K562 (cell line): ENCODE measurements around the gene GALNT13. TPM values are rescaled to one million over a fixed set of nuclear protein-coding genes. Genes with fewer than 3 reads are reported as not detected.

ENCODE experiments used
- ATAC-seq: fragments of 200-7000 bp; cut with Tn5 transposase; 3 replicates; pipeline ENCODE4 v1.9.1; 2020; ENCODE audit warnings: moderate library complexity
- BruUV-seq: library from RNA; stranded (reverse); fragments of 400-500 nt; replicated peaks from 2 replicates; lab custom pipeline; 2021; lab: Mats Ljungman, UMichigan
- CTCF ChIA-PET: fragments of 300-600 bp; formaldehyde crosslinking; extraction: SDS; loops from one replicate; lab custom pipeline; 2021; ENCODE audit warnings: low intra/inter-chr PET ratio; lab: Yijun Ruan, JAX
- POLR2A ChIA-PET: fragments of 300-600, 350-650 bp; sonication (Branson Sonifier 250); formaldehyde crosslinking; extraction: SDS; loops from one replicate; lab custom pipeline; 2021; ENCODE audit warnings: antibody characterized with exemption, inconsistent platforms; lab: Yijun Ruan, JAX
- DNase-seq, 4 experiments: peaks; one replicate each; pipeline versions ENCODE4 v3.0.0 to v3.0.0-alpha.2; 2011 to 2018; ENCODE audit warnings: low spot score in 3 of 4, mixed read lengths in 3 of 4; ENCODE audit errors: extremely low read depth in 1 of 4
- FAIRE-seq: peaks from 2 replicates; lab custom pipeline; 2011; peaks lifted over from hg19 to GRCh38; lab: Jason Lieb, UNC
- H2AFZ ChIP-seq: 2 replicates; pipeline ENCODE4 v1.6.0; 2011; ENCODE audit warnings: low read depth, low read length, control low read depth, inconsistent platforms
- H3K27ac ChIP-seq: fragments of 200-600 bp; 3 replicates; pipeline ENCODE4 v1.8.0; 2011; ENCODE audit warnings: low read depth, mild to moderate bottlenecking, control low read depth, inconsistent platforms, low read length, moderate library complexity, mixed read lengths; ENCODE audit errors: extremely low read depth
- H3K27me3 ChIP-seq, 2 experiments: fragments of 300-600 bp in 1 of 2; 2 replicates in 1 of 2; 3 replicates in 1 of 2; pipeline versions ENCODE4 v1.6.0 to v1.8.0; 2011; ENCODE audit warnings: inconsistent platforms in 2 of 2, low read length in 2 of 2, mild to moderate bottlenecking in 1 of 2, mixed read lengths in 1 of 2, moderate library complexity in 1 of 2; ENCODE audit not compliant: control insufficient read depth in 2 of 2, insufficient read depth in 2 of 2
- H3K36me3 ChIP-seq: fragments of 300-600 bp; 3 replicates; pipeline ENCODE4 v1.8.0; 2011; ENCODE audit warnings: mild to moderate bottlenecking, low read length, inconsistent platforms; ENCODE audit not compliant: control insufficient read depth, insufficient read depth
- H3K4me1 ChIP-seq, 2 experiments: fragments of 200-600 bp in 1 of 2; replicated peaks in 1 of 2; 2 replicates in 1 of 2; 3 replicates in 1 of 2; pipeline versions ENCODE4 v1.5.1 to v1.8.0; 2011; ENCODE audit warnings: inconsistent platforms in 2 of 2, low read length in 2 of 2, mild to moderate bottlenecking in 1 of 2, mixed read lengths in 1 of 2, moderate library complexity in 1 of 2; ENCODE audit not compliant: control insufficient read depth in 2 of 2, insufficient read depth in 2 of 2
- H3K4me2 ChIP-seq: 2 replicates; pipeline ENCODE4 v1.6.1; 2011; ENCODE audit warnings: low read length, control low read depth, inconsistent platforms, mixed read lengths; ENCODE audit not compliant: insufficient read depth
- H3K4me3 ChIP-seq: fragments of 200-600 bp; sonication (generic), shearing (Covaris generic); 2 replicates; pipeline ENCODE4 v1.5.1; 2016; ENCODE audit warnings: control low read depth, inconsistent platforms
- H3K79me2 ChIP-seq: fragments of 200-600 bp; 3 replicates; pipeline ENCODE4 v1.8.0; 2011; ENCODE audit warnings: low read length, inconsistent platforms; ENCODE audit not compliant: control insufficient read depth, insufficient read depth
- H3K9ac ChIP-seq, 2 experiments: 2 replicates each; pipeline versions ENCODE4 v1.6.0 to v1.6.1; 2011; ENCODE audit warnings: low read depth in 2 of 2, low read length in 2 of 2, control low read depth in 1 of 2, inconsistent platforms in 1 of 2, mild to moderate bottlenecking in 1 of 2, mixed read lengths in 1 of 2; ENCODE audit not compliant: insufficient read depth in 1 of 2
- H3K9me1 ChIP-seq: one replicate; pipeline ENCODE4 v1.6.0; 2011; ENCODE audit warnings: inconsistent platforms, mild to moderate bottlenecking, low read length, moderate library complexity; ENCODE audit not compliant: control insufficient read depth, insufficient read depth
- H3K9me3 ChIP-seq: replicated peaks from 2 replicates; pipeline ENCODE4 v1.5.1; 2011; ENCODE audit warnings: low read depth, low read length, inconsistent platforms; ENCODE audit not compliant: control insufficient read depth, insufficient read depth
- H4K20me1 ChIP-seq: replicated peaks from 2 replicates; pipeline ENCODE4 v1.6.1; 2011; ENCODE audit warnings: low read length, inconsistent platforms, mixed read lengths; ENCODE audit not compliant: control insufficient read depth, insufficient read depth
- BRF2 ChIP-seq: IDR thresholded peaks from 3 replicates; pipeline ENCODE4 v1.6.1; 2011; ENCODE audit warnings: borderline replicate concordance, mild to moderate bottlenecking; ENCODE audit not compliant: insufficient read length, insufficient read depth
- C11orf30 ChIP-seq: fragments of 450-650 bp; IDR thresholded peaks from 2 replicates; pipeline ENCODE4 v1.6.1; 2016; ENCODE audit warnings: low read depth, mild to moderate bottlenecking
- DPF2 ChIP-seq: fragments of 450-650 bp; IDR thresholded peaks from 2 replicates; pipeline ENCODE4 v1.6.1; 2016
- HEY1 ChIP-seq: fragments of 250-450 bp; sonication (Bioruptor Pico); IDR thresholded peaks from 2 replicates; pipeline ENCODE4 v1.5.0; 2020; ENCODE audit warnings: mild to moderate bottlenecking, moderate library complexity, borderline replicate concordance
- HMBOX1 ChIP-seq: sonication (generic); IDR thresholded peaks from 2 replicates; pipeline ENCODE4 v1.6.1; 2016
- NFIX ChIP-seq: fragments of 250-450 bp; sonication (Bioruptor Pico); IDR thresholded peaks from 2 replicates; pipeline ENCODE4 v1.4.0; 2020; ENCODE audit warnings: low read depth, mild to moderate bottlenecking, moderate library complexity
- POLR2G ChIP-seq: fragments of 200-400 bp; formaldehyde crosslinking; IDR thresholded peaks from 2 replicates; pipeline ENCODE4 v1.6.1; 2017; ENCODE audit warnings: low read depth, mild to moderate bottlenecking, antibody characterized with exemption, low read length, moderate library complexity
- TRIM25 ChIP-seq: fragments of 450-650 bp; IDR thresholded peaks from 2 replicates; pipeline ENCODE4 v1.7.0; 2016; ENCODE audit warnings: borderline replicate concordance
- U2AF1 ChIP-seq: fragments of 200-400 bp; formaldehyde crosslinking; optimal IDR thresholded peaks from 2 replicates; pipeline ENCODE3; 2017; ENCODE audit warnings: mild to moderate bottlenecking, low read depth, low read length, moderate library complexity
- ZNF143 ChIP-seq: sonication (generic); formaldehyde crosslinking; IDR thresholded peaks from 2 replicates; pipeline ENCODE4 v1.9.0; 2022; ENCODE audit warnings: mild to moderate bottlenecking, missing genetic modification reagents
- ZNF507 ChIP-seq: conservative IDR thresholded peaks from 2 replicates; pipeline ENCODE4 v1.6.1; 2017; ENCODE audit warnings: missing genetic modification characterization, missing compliant biosample characterization
- ZNF561 ChIP-seq: fragments of 450-650 bp; formaldehyde crosslinking; conservative IDR thresholded peaks from 2 replicates; pipeline ENCODE4 v1.4.0; 2020; ENCODE audit warnings: mild to moderate bottlenecking, moderate library complexity
- ZNF584 ChIP-seq: fragments of 200-800 bp; sonication (Bioruptor generic); IDR thresholded peaks from 2 replicates; pipeline ENCODE4 v1.6.1; 2016; ENCODE audit warnings: low read depth, mild to moderate bottlenecking, missing genetic modification characterization, missing compliant biosample characterization
- ZNF830 ChIP-seq: fragments of 250-450 bp; sonication (Bioruptor Pico); IDR thresholded peaks from 2 replicates; pipeline ENCODE4 v1.5.0; 2021; ENCODE audit warnings: mild to moderate bottlenecking
- in situ Hi-C: fragments of 300-500 bp; cut with MboI; formaldehyde crosslinking; loops from 4 replicates; pipeline ENCODE4 v1.15.0; 2018; ENCODE audit warnings: inconsistent platforms, mixed read lengths
- intact Hi-C: fragments of 100-400 bp; cut with micrococcal nuclease; formaldehyde crosslinking; loops from 2 replicates; pipeline ENCODE4 v1.14.2; 2022
- polyA plus RNA-seq, 8 experiments: library from polyadenylated mRNA; depleted of rRNA in 4 of 8; stranded (reverse) in 5 of 8; unstranded in 3 of 8; fragments of >200 nt; fragmentation: Nextera tagmentation in 2 of 8; fragmentation: Illumina TruSeq in 1 of 8; extraction: Ambion mirVana in 2 of 8; extraction: Trizol in 1 of 8; gene quantifications; 2 replicates each; pipeline versions ENCODE4 v1.2.1 to v1.2.3, GENCODE V29; 2011 to 2014; ENCODE audit warnings: inconsistent platforms in 1 of 8, missing spikeins in 1 of 8
- total RNA-seq, 7 experiments: library from RNA; depleted of rRNA in 6 of 7; stranded (reverse); fragments of >200 nt in 6 of 7; fragmentation: Illumina TruSeq in 2 of 7; extraction: Trizol in 2 of 7; gene quantifications; 2 replicates each; pipeline versions ENCODE4 v1.2.1 to v1.2.3, GENCODE V29; 2011 to 2021; ENCODE audit warnings: low replicate concordance in 1 of 7
- TF ChIP-seq, protein P1 (sequence below): fragments of 450-650 bp; IDR thresholded peaks from 2 replicates; pipeline ENCODE4 v1.6.1; 2017; ENCODE audit warnings: antibody characterized with exemption

Gene GALNT13
- total and polyA plus RNA-seq, 9 of the 15 experiments (the other 6 are each of a cell fraction or from before 2014, with no cell fraction given): not detected

DNA sequence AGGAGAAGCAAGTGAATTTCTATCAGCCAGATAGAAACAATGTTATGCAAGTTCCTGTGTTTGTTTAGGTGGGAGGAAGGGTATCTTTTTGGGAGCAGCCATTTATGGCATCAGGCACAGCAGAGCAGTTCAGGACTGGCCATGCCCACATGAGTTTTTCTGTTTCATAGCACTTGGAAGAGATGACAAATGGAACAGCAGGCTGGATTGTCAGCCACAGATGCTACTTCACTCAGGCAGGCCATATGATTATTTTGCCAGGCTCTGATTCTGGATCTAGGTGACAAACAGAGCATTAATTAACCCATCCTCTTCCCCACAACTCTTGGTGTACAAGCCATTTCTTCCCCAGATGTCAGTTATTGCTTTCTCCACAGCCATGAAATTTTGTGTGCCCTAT, 63.8 kb downstream of the GALNT13 start:
- no peak overlapping the region for H3K4me2 ChIP-seq
- H3K79me2 ChIP-seq: no peaks in the 10 kb centered on the region
- no peak for FAIRE-seq
- CTCF ChIA-PET: no interaction called here
- no peak for ATAC-seq
- no peak overlapping the region for H3K9ac ChIP-seq
- no peaks in the 10 kb centered on the region for H4K20me1 ChIP-seq
- H3K9me3 ChIP-seq: no peaks in the 10 kb centered on the region; the same call in none of the 2 replicates
- H3K4me3 ChIP-seq: no peak overlapping the region
- no peaks in the 10 kb centered on the region for H3K4me1 ChIP-seq
- POLR2A ChIA-PET: no interaction called here
- no peak overlapping the region for H2AFZ ChIP-seq
- intact Hi-C loops: no loop called here
- H3K27me3 ChIP-seq: no peaks in the 10 kb centered on the region
- TF ChIP-seq ZNF507 (tag) (no peak), NFIX (CRISPR knock-in tag) (no peak), C11orf30 (no peak), ZNF143 (CRISPR knock-in tag) (no peak), HMBOX1 (no peak), POLR2G (no peak), HEY1 (CRISPR knock-in tag) (no peak), ZNF830 (no peak), U2AF1 (no peak), ZNF561 (CRISPR knock-in tag) (no peak), TRIM25 (no peak), BRF2 (no peak), DPF2 (no peak), ZNF584 (CRISPR knock-in tag) (no peak)
- TF ChIP-seq, protein P1, sequence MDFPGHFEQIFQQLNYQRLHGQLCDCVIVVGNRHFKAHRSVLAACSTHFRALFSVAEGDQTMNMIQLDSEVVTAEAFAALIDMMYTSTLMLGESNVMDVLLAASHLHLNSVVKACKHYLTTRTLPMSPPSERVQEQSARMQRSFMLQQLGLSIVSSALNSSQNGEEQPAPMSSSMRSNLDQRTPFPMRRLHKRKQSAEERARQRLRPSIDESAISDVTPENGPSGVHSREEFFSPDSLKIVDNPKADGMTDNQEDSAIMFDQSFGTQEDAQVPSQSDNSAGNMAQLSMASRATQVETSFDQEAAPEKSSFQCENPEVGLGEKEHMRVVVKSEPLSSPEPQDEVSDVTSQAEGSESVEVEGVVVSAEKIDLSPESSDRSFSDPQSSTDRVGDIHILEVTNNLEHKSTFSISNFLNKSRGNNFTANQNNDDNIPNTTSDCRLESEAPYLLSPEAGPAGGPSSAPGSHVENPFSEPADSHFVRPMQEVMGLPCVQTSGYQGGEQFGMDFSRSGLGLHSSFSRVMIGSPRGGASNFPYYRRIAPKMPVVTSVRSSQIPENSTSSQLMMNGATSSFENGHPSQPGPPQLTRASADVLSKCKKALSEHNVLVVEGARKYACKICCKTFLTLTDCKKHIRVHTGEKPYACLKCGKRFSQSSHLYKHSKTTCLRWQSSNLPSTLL: no peak
- in situ Hi-C loops: no loop called here
- BruUV-seq: no TSS peak
- no peak overlapping the region for H3K27ac ChIP-seq
- H3K36me3 ChIP-seq: no peaks in the 10 kb centered on the region
- no peak for DNase-seq
- no peaks in the 10 kb centered on the region for H3K9me1 ChIP-seq
